KMS-11 (cell line): ENCODE measurements around the gene RAB40A.

Experiments
- H2AFZ ChIP-seq: fragments of 200-600 bp; sonication (generic); 2 replicates; pipeline ENCODE4 v1.6.1; 2016; ENCODE audit warnings: antibody characterized with exemption, mixed run types, low read depth
- H3K27ac ChIP-seq: fragments of 200-600 bp; sonication (generic); 2 replicates; pipeline ENCODE4 v1.6.1; 2016; ENCODE audit warnings: mild to moderate bottlenecking, mixed run types
- H3K27me3 ChIP-seq: fragments of 200-600 bp; sonication (generic); 2 replicates; pipeline ENCODE4 v1.6.1; 2017; ENCODE audit warnings: mild to moderate bottlenecking, low read depth, mixed run types, moderate library complexity; ENCODE audit not compliant: insufficient read depth
- H3K36me3 ChIP-seq: fragments of 200-600 bp; sonication (generic); 2 replicates; pipeline ENCODE4 v1.6.1; 2017; ENCODE audit warnings: mild to moderate bottlenecking, mixed run types; ENCODE audit not compliant: insufficient read depth
- H3K4me1 ChIP-seq: fragments of 200-600 bp; sonication (generic); 2 replicates; pipeline ENCODE4 v1.6.1; 2016; ENCODE audit warnings: mild to moderate bottlenecking, low read depth, mixed run types; ENCODE audit not compliant: poor library complexity, severe bottlenecking
- H3K4me2 ChIP-seq: fragments of 200-600 bp; sonication (generic); 2 replicates; pipeline ENCODE4 v1.7.0; 2016; ENCODE audit warnings: mild to moderate bottlenecking, mixed run types
- H3K4me3 ChIP-seq: fragments of 200-600 bp; sonication (generic); IDR thresholded peaks from 2 replicates; pipeline ENCODE4 v1.6.1; 2017; ENCODE audit warnings: low read depth, low read length, mixed read lengths; ENCODE audit not compliant: insufficient read depth
- H3K79me2 ChIP-seq: fragments of 200-600 bp; sonication (generic); 2 replicates; pipeline ENCODE4 v1.6.1; 2016; ENCODE audit warnings: low read depth, mixed run types; ENCODE audit not compliant: insufficient read depth
- H3K9ac ChIP-seq: fragments of 200-600 bp; sonication (generic); 2 replicates; pipeline ENCODE4 v1.6.1; 2016; ENCODE audit warnings: mild to moderate bottlenecking, mixed run types
- H4K20me1 ChIP-seq: fragments of 200-600 bp; sonication (generic); 2 replicates; pipeline ENCODE4 v1.6.1; 2016; ENCODE audit warnings: mild to moderate bottlenecking, mixed run types; ENCODE audit not compliant: insufficient read depth
- TF ChIP-seq, protein P1 (sequence below): fragments of 200-600 bp; sonication (generic); conservative IDR thresholded peaks from 2 replicates; pipeline ENCODE4 v1.6.1; 2017; ENCODE audit warnings: low read depth, mild to moderate bottlenecking, antibody characterized with exemption, low read length, moderate library complexity, mixed read lengths

The RAB40A gene

DNA sequence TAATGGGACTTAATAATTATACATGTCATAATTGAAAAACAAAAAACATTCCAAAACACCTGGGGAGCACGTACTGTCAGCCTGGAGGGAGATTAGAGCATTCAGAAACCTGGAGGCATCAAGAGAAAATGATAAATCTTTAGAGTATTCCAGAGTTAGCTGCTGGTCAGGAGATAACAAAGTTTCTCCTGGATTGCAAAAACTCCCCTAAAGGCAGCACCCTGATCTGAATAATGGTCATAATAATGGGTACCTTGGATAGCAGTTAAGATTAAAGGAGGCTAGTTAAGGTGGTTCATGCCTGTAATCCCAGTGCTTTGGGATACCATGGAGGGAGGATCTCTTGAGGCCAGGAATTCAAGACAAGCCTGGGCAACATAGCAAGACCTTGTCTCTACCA lies 15.9 kb upstream of the RAB40A start:
- no peak overlapping the region for H2AFZ ChIP-seq
- H3K79me2 ChIP-seq: no peaks in the 10 kb centered on the region
- no peak overlapping the region for H3K4me3 ChIP-seq
- H3K36me3 ChIP-seq: no peaks in the 10 kb centered on the region
- no peak overlapping the region for H3K4me2 ChIP-seq
- TF ChIP-seq, protein P1, sequence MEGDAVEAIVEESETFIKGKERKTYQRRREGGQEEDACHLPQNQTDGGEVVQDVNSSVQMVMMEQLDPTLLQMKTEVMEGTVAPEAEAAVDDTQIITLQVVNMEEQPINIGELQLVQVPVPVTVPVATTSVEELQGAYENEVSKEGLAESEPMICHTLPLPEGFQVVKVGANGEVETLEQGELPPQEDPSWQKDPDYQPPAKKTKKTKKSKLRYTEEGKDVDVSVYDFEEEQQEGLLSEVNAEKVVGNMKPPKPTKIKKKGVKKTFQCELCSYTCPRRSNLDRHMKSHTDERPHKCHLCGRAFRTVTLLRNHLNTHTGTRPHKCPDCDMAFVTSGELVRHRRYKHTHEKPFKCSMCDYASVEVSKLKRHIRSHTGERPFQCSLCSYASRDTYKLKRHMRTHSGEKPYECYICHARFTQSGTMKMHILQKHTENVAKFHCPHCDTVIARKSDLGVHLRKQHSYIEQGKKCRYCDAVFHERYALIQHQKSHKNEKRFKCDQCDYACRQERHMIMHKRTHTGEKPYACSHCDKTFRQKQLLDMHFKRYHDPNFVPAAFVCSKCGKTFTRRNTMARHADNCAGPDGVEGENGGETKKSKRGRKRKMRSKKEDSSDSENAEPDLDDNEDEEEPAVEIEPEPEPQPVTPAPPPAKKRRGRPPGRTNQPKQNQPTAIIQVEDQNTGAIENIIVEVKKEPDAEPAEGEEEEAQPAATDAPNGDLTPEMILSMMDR: no peak
- H3K4me1 ChIP-seq: no peaks in the 10 kb centered on the region
- H3K27me3 ChIP-seq: no peaks in the 10 kb centered on the region
- no peak overlapping the region for H3K9ac ChIP-seq
- H3K27ac ChIP-seq: no peak overlapping the region
- H4K20me1 ChIP-seq: no peaks in the 10 kb centered on the region

DNA sequence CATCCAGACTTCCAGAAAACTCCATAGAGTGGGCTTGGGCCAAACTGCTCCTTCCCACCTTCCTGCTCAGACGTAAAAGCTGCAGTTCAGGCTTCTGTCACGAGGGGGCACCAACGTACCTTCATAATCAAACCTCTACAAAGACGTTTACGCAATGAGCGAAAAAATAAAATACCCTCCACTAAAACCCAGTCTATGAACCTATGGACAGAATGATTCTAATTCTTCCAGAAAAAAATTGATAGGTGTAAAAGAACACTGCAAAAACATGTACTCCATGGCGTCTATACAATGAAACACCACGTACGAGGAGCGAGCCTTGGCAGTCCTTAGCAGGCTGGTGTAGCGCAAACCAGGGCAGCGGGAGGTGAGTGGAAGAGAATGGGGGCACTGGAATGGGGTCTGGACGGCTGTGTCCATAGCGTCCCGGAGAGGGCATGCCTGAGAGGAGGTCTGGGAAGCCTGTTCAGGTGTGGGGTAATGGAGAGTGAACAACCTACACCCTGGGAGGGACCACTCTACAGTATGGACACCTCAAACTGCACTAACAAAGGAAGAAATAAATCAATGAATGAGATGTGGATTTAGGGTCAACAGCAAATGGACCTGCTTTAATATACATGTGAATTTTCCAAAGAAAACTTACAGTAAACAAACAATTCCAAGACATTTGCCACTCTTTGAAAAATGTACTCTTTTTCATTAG lies 14.4 kb upstream of the RAB40A start:
- no peak overlapping the region for H3K9ac ChIP-seq
- H3K4me1 ChIP-seq: no peaks in the 10 kb centered on the region
- no peaks in the 10 kb centered on the region for H3K36me3 ChIP-seq
- no peaks in the 10 kb centered on the region for H3K79me2 ChIP-seq
- no peak overlapping the region for H3K27ac ChIP-seq
- H3K4me2 ChIP-seq: peak overlapping the region; percentile 29; the same call in 1 of the 2 replicates
- no peaks in the 10 kb centered on the region for H3K27me3 ChIP-seq
- no peaks in the 10 kb centered on the region for H4K20me1 ChIP-seq
- H3K4me3 ChIP-seq: no peak overlapping the region
- peak overlapping the region; percentile 44; the same call in 1 of the 2 replicates for H2AFZ ChIP-seq
- TF ChIP-seq, protein P1: peak; percentile 89

DNA sequence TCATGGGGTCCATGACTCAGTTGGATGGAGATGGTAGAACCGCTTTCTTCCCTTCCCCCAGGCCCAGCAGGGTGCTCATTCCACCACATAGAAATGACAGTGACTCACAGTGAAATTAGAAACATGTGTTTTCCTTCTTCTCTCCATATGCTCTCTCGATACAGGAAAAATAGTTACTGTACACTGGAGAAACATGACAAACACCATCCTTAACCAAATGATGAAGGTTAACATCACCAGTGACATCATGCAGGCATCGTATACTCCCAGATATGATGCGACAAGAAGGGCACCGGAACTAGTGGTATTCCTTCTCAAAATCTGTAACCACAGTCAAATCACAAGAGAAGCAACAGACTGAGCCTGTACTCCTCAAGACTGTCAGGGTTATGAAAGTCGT lies 11.7 kb upstream of the RAB40A start:
- no peak overlapping the region for H2AFZ ChIP-seq
- no peaks in the 10 kb centered on the region for H3K4me1 ChIP-seq
- TF ChIP-seq, protein P1: no peak
- no peaks in the 10 kb centered on the region for H4K20me1 ChIP-seq
- H3K36me3 ChIP-seq: no peaks in the 10 kb centered on the region
- no peak overlapping the region for H3K27ac ChIP-seq
- H3K9ac ChIP-seq: no peak overlapping the region
- H3K4me2 ChIP-seq: no peak overlapping the region
- H3K27me3 ChIP-seq: no peaks in the 10 kb centered on the region
- H3K4me3 ChIP-seq: no peak overlapping the region
- H3K79me2 ChIP-seq: no peaks in the 10 kb centered on the region

DNA sequence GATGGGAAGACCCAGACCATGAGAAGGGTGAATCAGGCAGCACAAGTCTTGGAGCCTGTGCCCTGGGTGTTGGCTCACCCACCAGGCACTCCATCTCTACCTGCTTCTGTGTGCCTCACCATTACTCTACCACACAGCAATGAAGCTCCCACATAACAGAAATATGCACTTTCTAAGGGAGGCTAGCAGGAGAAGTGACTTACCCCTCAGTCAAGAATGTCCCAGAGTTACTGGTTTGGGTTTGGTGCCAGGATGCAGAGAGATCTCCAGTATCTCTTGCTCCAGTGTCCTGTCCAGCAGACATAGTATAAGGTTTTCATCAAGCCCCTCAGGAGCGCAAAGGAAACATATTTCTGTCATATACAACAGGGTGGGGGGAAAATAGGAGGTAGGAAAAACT lies 11.3 kb upstream of the RAB40A start:
- Histone ChIP-seq H3K36me3 (no peaks in the 10 kb centered on the region), H4K20me1 (no peaks in the 10 kb centered on the region), H3K9ac (no peak overlapping the region), H3K27ac (no peak overlapping the region), H3K79me2 (no peaks in the 10 kb centered on the region), H3K4me1 (no peaks in the 10 kb centered on the region), H3K4me3 (no peak overlapping the region), H2AFZ (no peak overlapping the region), H3K27me3 (no peaks in the 10 kb centered on the region), H3K4me2 (no peak overlapping the region)
- TF ChIP-seq, protein P1: no peak
